Smooth muscle cell (in vitro differentiated cells): ENCODE measurements around the gene COQ9. TPM values are rescaled to one million over a fixed set of nuclear protein-coding genes. Genes with fewer than 3 reads are reported as not detected.

Experiments
- DNase-seq: peaks from one replicate; lab custom pipeline; 2025; ENCODE audit not compliant: unreplicated experiment; lab: John Stamatoyannopoulos, UW
- H2AFZ ChIP-seq: fragments of 200-600 bp; sonication (generic); 2 replicates; pipeline ENCODE4 v1.6.0; 2016; ENCODE audit warnings: antibody characterized with exemption, low read depth, mild to moderate bottlenecking
- H3F3A ChIP-seq: fragments of 200-600 bp; sonication (generic); 2 replicates; pipeline ENCODE4 v1.6.0; 2017; ENCODE audit warnings: antibody characterized with exemption, low read depth
- H3K27ac ChIP-seq: fragments of 200-600 bp; sonication (generic); 2 replicates; pipeline ENCODE4 v1.5.1; 2016; ENCODE audit warnings: low read depth, mild to moderate bottlenecking
- H3K27me3 ChIP-seq: fragments of 200-600 bp; sonication (generic); 2 replicates; pipeline ENCODE4 v1.6.1; 2016; ENCODE audit warnings: low read depth, mild to moderate bottlenecking
- H3K36me3 ChIP-seq: fragments of 200-600 bp; sonication (generic); 2 replicates; pipeline ENCODE4 v1.5.1; 2016; ENCODE audit warnings: low read depth
- H3K4me1 ChIP-seq: fragments of 200-600 bp; sonication (generic); 2 replicates; pipeline ENCODE4 v1.5.1; 2016; ENCODE audit warnings: low read depth
- H3K4me2 ChIP-seq: fragments of 200-600 bp; sonication (generic); 2 replicates; pipeline ENCODE4 v1.6.0; 2016; ENCODE audit warnings: mild to moderate bottlenecking
- H3K4me3 ChIP-seq: fragments of 200-600 bp; sonication (generic); 2 replicates; pipeline ENCODE4 v1.5.1; 2016; ENCODE audit warnings: mild to moderate bottlenecking
- H3K79me2 ChIP-seq: fragments of 200-600 bp; sonication (generic); 2 replicates; pipeline ENCODE4 v1.6.0; 2016; ENCODE audit warnings: low read depth, mild to moderate bottlenecking
- H3K9ac ChIP-seq: fragments of 200-600 bp; sonication (generic); 2 replicates; pipeline ENCODE4 v1.6.0; 2016; ENCODE audit warnings: low read depth
- H3K9me3 ChIP-seq: fragments of 200-600 bp; sonication (generic); replicated peaks from 2 replicates; pipeline ENCODE4 v1.5.1; 2016; ENCODE audit warnings: low read depth
- H4K20me1 ChIP-seq: fragments of 200-600 bp; sonication (generic); 2 replicates; pipeline ENCODE4 v1.6.0; 2016; ENCODE audit warnings: low read depth
- CTCF ChIP-seq: fragments of 200-600 bp; sonication (generic); IDR thresholded peaks from 2 replicates; pipeline ENCODE4 v1.5.1; 2017; ENCODE audit warnings: borderline replicate concordance, mild to moderate bottlenecking, antibody characterized with exemption; ENCODE audit not compliant: insufficient read depth, poor library complexity, severe bottlenecking
- WGBS: methylation state at CpG from one replicate; pipeline ENCODE4 v1.1.7; 2016; ENCODE audit warnings: low lambda C conversion rate; 5-methylcytosine and 5-hydroxymethylcytosine counted together
- polyA plus RNA-seq: library from polyadenylated mRNA; unstranded; fragments of >200 nt; fragmentation: Nextera tagmentation; extraction: Ambion mirVana; gene quantifications from 2 replicates; pipeline ENCODE4 v1.2.1, GENCODE V29; 2016
- total RNA-seq: library from RNA; depleted of rRNA; stranded (reverse); fragments of >200 nt; gene quantifications from 2 replicates; pipeline ENCODE4 v1.2.3, GENCODE V29; 2014

The COQ9 gene
- total and polyA plus RNA-seq, 2 experiments from 2014 or later, result 34.7 to 62.1 TPM

DNA sequence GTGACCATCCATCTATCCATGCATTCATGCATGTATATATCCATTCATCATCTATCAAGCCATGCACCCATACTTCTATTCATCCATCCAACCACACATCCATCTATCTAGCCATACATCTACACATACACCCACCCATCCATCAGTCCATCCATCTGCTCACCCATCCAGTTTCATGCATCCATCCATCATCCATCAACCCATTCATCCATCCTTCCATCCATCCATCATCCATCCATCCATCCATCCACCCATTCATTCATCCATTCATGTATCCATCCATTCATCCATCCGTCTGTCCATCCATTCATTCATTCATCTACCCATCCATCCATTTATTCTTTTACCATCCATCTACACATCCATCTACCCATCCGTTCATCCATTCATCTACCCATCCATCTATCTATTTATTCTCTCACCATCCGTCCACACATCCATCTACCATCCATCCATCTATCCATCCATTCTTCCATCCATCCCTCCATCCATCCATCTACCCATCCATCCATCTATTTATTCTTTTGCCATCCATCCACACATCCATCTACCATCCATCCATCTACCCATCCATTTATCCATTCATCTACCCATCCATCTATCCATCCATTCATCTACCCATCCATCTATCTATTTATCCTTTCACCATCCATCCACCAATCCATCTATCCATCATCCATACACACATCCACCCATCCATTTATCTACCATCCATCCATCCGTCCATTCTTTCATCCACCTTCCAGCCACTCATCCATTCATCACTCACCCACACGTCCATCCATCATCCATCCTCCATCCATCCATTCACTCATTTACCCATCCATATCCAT is 39.5 kb upstream of the COQ9 start:
- no peak overlapping the region for H3K9ac ChIP-seq
- no peak for DNase-seq
- H3K4me3 ChIP-seq, result no peak overlapping the region
- no peaks in the 10 kb centered on the region for H3K36me3 ChIP-seq
- no peaks in the 10 kb centered on the region for H3K79me2 ChIP-seq
- WGBS, result 82% methylated on average over 5 of the region's 5 CpGs
- no peaks in the 10 kb centered on the region for H3K27me3 ChIP-seq
- no peaks in the 10 kb centered on the region for H3K9me3 ChIP-seq
- H3K27ac ChIP-seq, result no peak overlapping the region
- no peak overlapping the region for H3K4me2 ChIP-seq
- no peak overlapping the region for H2AFZ ChIP-seq
- TF ChIP-seq CTCF, result no peak
- H3F3A ChIP-seq, result no peaks in the 10 kb centered on the region
- H4K20me1 ChIP-seq, result no peaks in the 10 kb centered on the region
- H3K4me1 ChIP-seq, result no peaks in the 10 kb centered on the region

- no peak overlapping the region for H3K4me3 ChIP-seq
- no peaks in the 10 kb centered on the region for H3K9me3 ChIP-seq
- H3K4me1 ChIP-seq, result no peaks in the 10 kb centered on the region
- H3K79me2 ChIP-seq, result no peaks in the 10 kb centered on the region
- no peaks in the 10 kb centered on the region for H4K20me1 ChIP-seq
- no peak overlapping the region for H3K27ac ChIP-seq
- H2AFZ ChIP-seq, result no peak overlapping the region
- no peak for TF ChIP-seq CTCF
- H3K36me3 ChIP-seq, result no peaks in the 10 kb centered on the region
- 89% methylated on average over 5 of the region's 5 CpGs for WGBS
- H3K27me3 ChIP-seq, result no peaks in the 10 kb centered on the region
- DNase-seq, result no peak
- H3F3A ChIP-seq, result no peaks in the 10 kb centered on the region
- no peak overlapping the region for H3K9ac ChIP-seq
- no peak overlapping the region for H3K4me2 ChIP-seq
Observed at GRCh38 chr16:57409065-57409464, 38.2 kb upstream of the COQ9 start.

GRCh38 chr16:57409870-57410587 is 37.2 kb upstream of the COQ9 start:
- Histone ChIP-seq H3K4me2 (no peak overlapping the region), H3K36me3 (no peaks in the 10 kb centered on the region), H3K4me3 (no peak overlapping the region), H3K4me1 (no peaks in the 10 kb centered on the region), H3K79me2 (no peaks in the 10 kb centered on the region), H3K9ac (no peak overlapping the region), H3K27me3 (no peaks in the 10 kb centered on the region), H3K27ac (no peak overlapping the region), H2AFZ (no peak overlapping the region), H3K9me3 (no peaks in the 10 kb centered on the region), H3F3A (no peaks in the 10 kb centered on the region), H4K20me1 (no peaks in the 10 kb centered on the region)
- WGBS, result 73% methylated on average over 14 of the region's 14 CpGs
- no peak for DNase-seq
- TF ChIP-seq CTCF, result no peak
